ENCODE results near the gene EPHB1.
"Not testable (repeated sequence)": the region's sequence is repeated elsewhere in the genome, so short reads cannot be mapped to it uniquely, and the experiment has no call there.

The EPHB1 gene

DNA sequence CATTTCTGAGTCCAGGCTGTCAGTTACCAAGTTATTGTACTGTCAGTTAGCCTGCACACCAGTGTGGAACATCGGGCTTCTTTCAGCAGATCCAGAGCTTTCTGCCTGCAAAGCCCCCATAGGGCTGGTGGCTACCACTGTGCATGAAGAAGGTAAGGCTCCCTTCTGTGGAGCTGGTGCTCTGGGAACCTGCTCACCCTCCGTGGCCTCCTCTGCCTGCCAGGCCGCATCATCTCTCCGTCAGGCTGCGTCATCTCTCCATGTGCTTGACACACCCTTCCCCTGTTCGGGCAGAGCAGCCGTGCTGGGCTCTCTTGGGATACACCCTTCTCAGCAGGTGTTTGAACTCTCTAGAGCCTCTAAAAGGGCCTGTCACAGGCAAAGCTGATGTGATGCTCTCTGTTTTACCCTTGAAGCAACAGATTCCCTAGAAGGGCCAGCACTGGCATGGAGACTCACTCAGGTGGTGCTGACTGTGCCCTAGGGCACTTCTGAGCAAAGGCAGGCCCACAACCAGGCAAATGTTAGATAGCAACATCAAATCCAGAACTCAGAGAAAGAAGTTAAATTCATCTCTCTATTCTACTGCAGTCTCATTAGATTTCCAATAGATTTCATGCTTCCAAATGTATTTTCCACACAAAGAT lies 261.1 kb downstream of the EPHB1 start:
- no peak for DNase-seq

- no peak for DNase-seq
Measured at GRCh38 chr3:135056733-135057310, 261.8 kb downstream of the EPHB1 start.

GRCh38 chr3:135057996-135058395 lies 262.9 kb downstream of the EPHB1 start:
- no peak for DNase-seq

- DNase-seq: no peak
Measured at GRCh38 chr3:135059580-135059979, 264.5 kb downstream of the EPHB1 start.

- not testable (repeated sequence) for DNase-seq
Measured at GRCh38 chr3:135066844-135067727, 272.0 kb downstream of the EPHB1 start.

GRCh38 chr3:135068011-135068410 lies 273.0 kb downstream of the EPHB1 start:
- no peak for DNase-seq

GRCh38 chr3:135069406-135069805 lies 274.3 kb downstream of the EPHB1 start:
- DNase-seq: no peak

DNA sequence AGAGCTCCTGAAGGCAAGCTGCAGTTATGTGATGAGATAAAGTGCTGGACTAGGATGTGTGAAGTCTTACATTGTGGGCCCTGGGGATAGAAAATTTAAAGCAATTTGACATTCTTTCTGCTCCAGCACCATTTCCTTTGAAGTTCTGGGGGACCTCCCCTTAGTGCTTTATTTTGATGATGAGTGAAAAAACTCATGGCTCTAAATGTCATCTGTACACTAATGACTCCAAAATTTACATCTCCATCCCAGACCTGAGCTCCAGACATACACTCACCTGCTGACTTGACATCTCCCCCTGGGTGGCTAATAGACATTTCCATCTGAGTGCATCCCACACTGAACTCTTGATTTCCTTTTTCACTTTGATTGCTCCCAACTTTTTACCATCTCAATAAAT lies 276.4 kb downstream of the EPHB1 start:
- no peak for DNase-seq

GRCh38 chr3:135072431-135072830 lies 277.4 kb downstream of the EPHB1 start:
- DNase-seq: no peak

DNA sequence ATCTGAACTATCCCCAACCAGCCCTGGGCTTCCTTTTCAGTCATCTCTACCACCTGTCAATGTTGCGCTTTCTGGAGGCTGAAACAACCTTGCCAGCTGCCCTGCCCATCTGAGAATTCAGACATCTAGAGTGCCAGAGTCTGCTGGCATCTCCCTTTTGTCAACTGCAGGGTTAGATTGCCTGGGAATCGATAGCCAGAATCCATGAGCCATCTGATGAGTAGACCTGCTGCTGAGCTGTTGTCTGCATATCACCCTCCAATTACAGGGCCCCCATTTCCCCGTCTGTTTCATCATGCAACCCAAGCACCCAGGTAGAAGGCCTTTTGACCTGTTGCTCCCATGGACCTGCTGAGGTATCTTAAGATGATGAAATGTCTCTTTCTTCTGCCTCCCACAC lies 280.1 kb downstream of the EPHB1 start:
- no peak for DNase-seq

- DNase-seq: no peak
Measured at GRCh38 chr3:135076341-135076740, 281.3 kb downstream of the EPHB1 start.

DNA sequence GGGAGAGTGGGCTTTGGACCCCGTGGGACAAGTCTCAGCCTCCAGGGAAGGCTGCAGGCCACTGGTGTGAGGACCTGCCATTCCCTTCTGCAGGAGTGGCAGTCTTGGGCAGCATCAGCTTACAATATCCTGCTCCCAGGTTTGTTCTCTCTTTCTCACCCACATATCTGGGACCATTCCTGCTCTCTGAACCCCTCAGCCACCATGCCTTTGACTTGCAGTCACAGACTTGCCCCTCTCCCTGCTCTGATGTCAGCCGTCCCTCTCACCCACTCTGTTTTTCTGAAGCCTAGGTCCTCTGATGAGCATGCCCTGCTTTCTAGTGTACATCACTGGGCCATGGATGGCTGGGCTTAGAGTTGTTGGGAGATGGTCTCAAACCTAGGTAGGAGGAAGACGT lies 282.1 kb downstream of the EPHB1 start:
- DNase-seq: no peak

- DNase-seq: no peak
Measured at GRCh38 chr3:135078283-135078682, 283.2 kb downstream of the EPHB1 start.

DNA sequence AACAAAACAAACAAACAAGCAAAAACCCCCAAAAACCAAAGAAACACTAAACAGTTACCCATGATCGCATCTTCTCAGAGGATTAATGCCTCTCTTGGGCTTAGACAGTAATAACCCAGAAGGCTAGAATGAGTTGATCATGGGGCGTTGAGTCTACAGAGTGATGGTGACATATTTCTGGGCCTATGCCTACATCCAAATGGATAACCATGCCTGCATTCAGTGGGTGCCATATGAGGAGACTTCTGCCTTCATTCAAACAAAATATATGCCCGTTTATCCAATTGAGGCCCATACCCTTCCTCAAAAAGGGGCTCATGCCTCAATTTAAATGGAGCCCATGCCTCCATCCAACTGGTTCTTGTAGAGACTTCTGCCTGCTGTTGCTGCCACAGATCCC lies 284.0 kb downstream of the EPHB1 start:
- no peak for DNase-seq

DNA sequence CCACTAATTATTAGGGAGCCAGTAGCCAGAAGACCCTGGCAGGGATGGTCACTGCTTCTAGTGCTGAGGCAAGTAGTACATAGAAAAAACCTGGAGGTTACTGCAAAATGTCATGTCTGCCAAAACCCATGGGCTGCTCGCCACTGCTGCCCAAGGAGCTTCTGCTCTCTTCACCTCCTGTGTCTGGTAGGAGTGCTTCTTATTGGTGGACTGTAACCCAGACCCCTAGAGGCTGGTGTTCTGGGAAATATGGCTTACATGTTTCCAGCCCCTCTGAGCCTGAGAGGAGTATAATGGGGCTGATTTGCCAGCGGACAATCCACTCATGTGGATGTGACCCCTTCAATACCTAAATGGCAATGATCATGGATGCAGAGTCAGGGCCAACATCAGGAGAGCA lies 286.4 kb downstream of the EPHB1 start:
- DNase-seq: no peak

DNA sequence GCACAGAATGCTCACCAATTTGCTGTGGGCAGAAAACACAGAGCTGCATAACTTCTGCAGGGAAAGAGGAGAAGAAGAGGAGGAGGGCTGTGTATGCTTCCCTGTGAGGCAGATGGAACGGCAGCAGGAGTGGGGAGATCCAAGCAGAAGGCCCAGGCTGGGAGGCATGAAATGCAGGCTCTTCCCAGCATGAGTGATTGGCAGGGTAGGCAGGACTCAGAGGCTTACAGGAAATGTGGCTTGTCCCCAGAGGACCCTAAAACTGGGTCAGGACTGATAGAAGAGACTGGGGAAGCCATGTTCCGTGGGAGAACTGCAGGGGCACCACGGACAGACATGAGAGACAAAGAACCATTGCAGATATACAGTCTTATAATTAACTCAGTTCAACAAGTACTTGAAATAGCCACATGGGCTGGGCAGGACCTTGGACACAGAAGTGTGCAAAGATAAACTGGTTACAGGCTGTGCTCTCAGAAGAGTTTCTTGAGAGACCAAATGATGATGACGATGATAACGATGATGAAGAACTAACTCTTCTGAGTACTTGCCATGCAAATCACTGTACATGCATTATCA lies 286.9 kb downstream of the EPHB1 start:
- no peak for DNase-seq

- DNase-seq: no peak
Measured at GRCh38 chr3:135082706-135083105, 287.6 kb downstream of the EPHB1 start.

GRCh38 chr3:135083179-135083578 lies 288.1 kb downstream of the EPHB1 start:
- no peak for DNase-seq

- no peak for DNase-seq
Measured at GRCh38 chr3:135083756-135084155, 288.7 kb downstream of the EPHB1 start.

GRCh38 chr3:135084405-135084804 lies 289.3 kb downstream of the EPHB1 start:
- DNase-seq: no peak

DNA sequence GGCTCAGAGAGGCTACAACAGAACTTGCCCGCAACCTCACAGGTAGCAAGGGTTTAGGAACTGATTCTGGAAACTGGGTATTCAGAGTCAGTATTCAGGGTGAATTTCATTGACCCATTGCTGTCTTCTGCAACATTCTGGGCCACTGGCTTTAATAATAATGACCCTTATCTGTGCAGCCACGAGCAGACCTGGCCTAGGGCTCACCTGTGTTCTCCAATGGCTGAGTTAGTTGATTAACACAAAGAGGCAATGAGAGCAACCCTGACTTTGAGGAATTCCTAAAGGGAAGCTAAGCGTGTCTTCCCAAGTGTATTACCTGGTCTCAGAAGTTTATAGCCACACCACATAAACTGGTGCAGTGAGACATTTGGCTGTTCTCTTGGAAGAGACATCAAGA lies 289.9 kb downstream of the EPHB1 start:
- no peak for DNase-seq

- no peak for DNase-seq
Measured at GRCh38 chr3:135085652-135086436, 290.8 kb downstream of the EPHB1 start.

DNA sequence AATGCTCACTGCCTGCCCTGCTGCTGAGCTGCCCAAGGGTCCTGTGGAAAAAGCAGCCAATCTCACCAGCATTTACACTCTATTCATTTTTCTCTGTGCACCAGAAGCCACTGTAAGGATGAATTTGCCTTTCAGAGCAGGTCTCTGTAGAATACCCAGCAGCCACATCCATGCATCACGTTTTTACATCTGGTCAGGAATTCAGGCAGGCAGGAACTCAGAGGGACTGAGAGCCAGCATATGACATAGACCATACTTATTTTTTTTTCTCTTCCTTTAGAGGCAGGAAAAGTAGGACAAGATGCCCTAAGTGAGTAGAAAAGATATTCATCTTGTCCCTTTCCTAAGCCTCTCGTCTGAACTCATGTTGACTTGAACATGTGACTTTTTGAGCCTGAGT lies 292.7 kb downstream of the EPHB1 start:
- DNase-seq: no peak

Measured in NCI-H524 (cell line).